Measurements from ENCODE around the gene EDDM3A.

The EDDM3A gene

GRCh38 chr14:20745571-20746358 lies at the start of gene EDDM3A:
TSS of gene EDDM3A (plus strand) at chr14:20745887. CDS start at chr14:20747581, 1,694 bp downstream.
- TF ChIP-seq TAF1 (IDR thresholded peaks at IDR 0.05; ENCODE audit: low read depth) (no peak), ZBTB7A (IDR thresholded peaks at IDR 0.05; ENCODE audit: low read depth) (no peak), CEBPB (IDR thresholded peaks at IDR 0.05) (no peak), REST (IDR thresholded peaks at IDR 0.05; ENCODE audit: low read depth) (no peak), YY1 (IDR thresholded peaks at IDR 0.05; ENCODE audit: low read depth) (no peak), NFIC (IDR thresholded peaks at IDR 0.05) (no peak), TCF12 (IDR thresholded peaks at IDR 0.05; ENCODE audit: low read depth) (no peak), USF1 (IDR thresholded peaks at IDR 0.05) (no peak), EP300 (IDR thresholded peaks at IDR 0.05; ENCODE audit: borderline replicate concordance) (no peak), TEAD4 (IDR thresholded peaks at IDR 0.05) (no peak), EGR1 (IDR thresholded peaks at IDR 0.05) (no peak), FOXM1 (IDR thresholded peaks at IDR 0.05; ENCODE audit: borderline replicate concordance, low read depth) (no peak), MAX (IDR thresholded peaks at IDR 0.05) (no peak), CREB1 (IDR thresholded peaks at IDR 0.05; ENCODE audit: low read depth) (no peak), RAD21 (IDR thresholded peaks at IDR 0.05; ENCODE audit: low read depth) (no peak)

GRCh38 chr14:20696764-20697163 lies 48.9 kb upstream of the EDDM3A start:
- TF ChIP-seq YY1 (IDR thresholded peaks at IDR 0.05; ENCODE audit: low read depth), result no peak
- TF ChIP-seq FOXM1 (IDR thresholded peaks at IDR 0.05; ENCODE audit: borderline replicate concordance, low read depth), result no peak

- TF ChIP-seq RAD21 (IDR thresholded peaks at IDR 0.05; ENCODE audit: low read depth) (peak; percentile 88), EGR1 (IDR thresholded peaks at IDR 0.05) (no peak), TAF1 (IDR thresholded peaks at IDR 0.05; ENCODE audit: low read depth) (no peak)
Observed at GRCh38 chr14:20697273-20698017, 48.2 kb upstream of the EDDM3A start.

GRCh38 chr14:20698018-20698329 lies 47.7 kb upstream of the EDDM3A start:
- no peak for TF ChIP-seq TCF12 (IDR thresholded peaks at IDR 0.05; ENCODE audit: low read depth)
- no peak for TF ChIP-seq NFIC (IDR thresholded peaks at IDR 0.05)
- TF ChIP-seq RAD21 (IDR thresholded peaks at IDR 0.05; ENCODE audit: low read depth), result no peak

GRCh38 chr14:20698934-20699333 lies 46.8 kb upstream of the EDDM3A start:
- TF ChIP-seq NFIC (IDR thresholded peaks at IDR 0.05), result no peak
- TF ChIP-seq REST (IDR thresholded peaks at IDR 0.05; ENCODE audit: low read depth), result no peak

GRCh38 chr14:20699931-20700330 lies 45.8 kb upstream of the EDDM3A start:
- TF ChIP-seq TEAD4 (IDR thresholded peaks at IDR 0.05) (no peak), MAX (IDR thresholded peaks at IDR 0.05) (no peak), ZBTB7A (IDR thresholded peaks at IDR 0.05; ENCODE audit: low read depth) (no peak), CEBPB (IDR thresholded peaks at IDR 0.05) (no peak), USF1 (IDR thresholded peaks at IDR 0.05) (no peak), NFIC (IDR thresholded peaks at IDR 0.05) (no peak), EP300 (IDR thresholded peaks at IDR 0.05; ENCODE audit: borderline replicate concordance) (no peak), YY1 (IDR thresholded peaks at IDR 0.05; ENCODE audit: low read depth) (no peak), RAD21 (IDR thresholded peaks at IDR 0.05; ENCODE audit: low read depth) (no peak), TCF12 (IDR thresholded peaks at IDR 0.05; ENCODE audit: low read depth) (no peak), CREB1 (IDR thresholded peaks at IDR 0.05; ENCODE audit: low read depth) (no peak), EGR1 (IDR thresholded peaks at IDR 0.05) (no peak)
